Measurements from ENCODE around the gene BABAM2. TPM values are rescaled to one million over a fixed set of nuclear protein-coding genes. Genes with fewer than 3 reads are reported as not detected.
A peak's percentile ranks its signal among the peaks of the same experiment; 100 is the strongest.
"Not testable (repeated sequence)": the region's sequence is repeated elsewhere in the genome, so short reads cannot be mapped to it uniquely, and the experiment has no call there.

BABAM2 gene
- total RNA-seq, 2 donors from 2014 or later, result 32.2 to 33.5 TPM

DNA sequence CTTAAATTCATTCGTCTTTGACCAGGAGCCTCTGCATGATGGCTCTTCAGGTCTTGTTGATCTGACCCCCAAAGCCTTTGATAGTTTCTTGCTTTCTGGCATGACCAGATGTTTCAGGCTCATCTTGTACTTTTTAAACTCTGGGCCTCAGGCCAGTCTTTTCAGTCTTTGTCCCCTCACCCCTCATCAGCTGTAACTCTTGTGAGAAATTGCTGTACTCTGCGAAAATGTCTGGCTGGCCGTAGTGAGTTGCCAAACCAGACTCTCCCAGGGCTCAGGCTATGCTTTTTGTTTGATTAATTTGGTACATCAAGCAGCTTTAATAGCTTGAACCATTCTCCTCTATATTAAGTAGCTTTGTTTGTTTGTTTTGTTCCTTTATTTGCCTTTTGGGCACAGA is 75.9 kb downstream of the BABAM2 start:
- Histone ChIP-seq H3K36me3 (no peaks in the 10 kb centered on the region), H3K27ac (no peak overlapping the region), H3K27me3 (no peaks in the 10 kb centered on the region), H3K9me3 (no peaks in the 10 kb centered on the region), H3K4me1 (no peaks in the 10 kb centered on the region), H3K4me3 (no peak overlapping the region), H3K9ac (ENCODE audit: low read depth in 2 of 2, low read length in 2 of 2) (no peak overlapping the region)
- intact Hi-C loops (cut with DNase I), result no loop called here
- TF ChIP-seq, protein P1, sequence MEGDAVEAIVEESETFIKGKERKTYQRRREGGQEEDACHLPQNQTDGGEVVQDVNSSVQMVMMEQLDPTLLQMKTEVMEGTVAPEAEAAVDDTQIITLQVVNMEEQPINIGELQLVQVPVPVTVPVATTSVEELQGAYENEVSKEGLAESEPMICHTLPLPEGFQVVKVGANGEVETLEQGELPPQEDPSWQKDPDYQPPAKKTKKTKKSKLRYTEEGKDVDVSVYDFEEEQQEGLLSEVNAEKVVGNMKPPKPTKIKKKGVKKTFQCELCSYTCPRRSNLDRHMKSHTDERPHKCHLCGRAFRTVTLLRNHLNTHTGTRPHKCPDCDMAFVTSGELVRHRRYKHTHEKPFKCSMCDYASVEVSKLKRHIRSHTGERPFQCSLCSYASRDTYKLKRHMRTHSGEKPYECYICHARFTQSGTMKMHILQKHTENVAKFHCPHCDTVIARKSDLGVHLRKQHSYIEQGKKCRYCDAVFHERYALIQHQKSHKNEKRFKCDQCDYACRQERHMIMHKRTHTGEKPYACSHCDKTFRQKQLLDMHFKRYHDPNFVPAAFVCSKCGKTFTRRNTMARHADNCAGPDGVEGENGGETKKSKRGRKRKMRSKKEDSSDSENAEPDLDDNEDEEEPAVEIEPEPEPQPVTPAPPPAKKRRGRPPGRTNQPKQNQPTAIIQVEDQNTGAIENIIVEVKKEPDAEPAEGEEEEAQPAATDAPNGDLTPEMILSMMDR (IDR thresholded peaks at IDR 0.05), result no peak
- no peak for DNase-seq

- Histone ChIP-seq H3K36me3 (no peaks in the 10 kb centered on the region), H3K27ac (no peak overlapping the region), H3K27me3 (no peaks in the 10 kb centered on the region), H3K9me3 (no peaks in the 10 kb centered on the region), H3K9ac (ENCODE audit: low read depth in 2 of 2, low read length in 2 of 2) (no peak overlapping the region), H3K4me3 (no peak overlapping the region), H3K4me1 (no peaks in the 10 kb centered on the region)
- intact Hi-C loops (cut with DNase I), result no loop called here
- TF ChIP-seq, protein P1 (IDR thresholded peaks at IDR 0.05), result no peak
- no peak for DNase-seq
These were observed 76.5 kb downstream of the BABAM2 start for GRCh38 chr2:27967076-27967475.

DNA sequence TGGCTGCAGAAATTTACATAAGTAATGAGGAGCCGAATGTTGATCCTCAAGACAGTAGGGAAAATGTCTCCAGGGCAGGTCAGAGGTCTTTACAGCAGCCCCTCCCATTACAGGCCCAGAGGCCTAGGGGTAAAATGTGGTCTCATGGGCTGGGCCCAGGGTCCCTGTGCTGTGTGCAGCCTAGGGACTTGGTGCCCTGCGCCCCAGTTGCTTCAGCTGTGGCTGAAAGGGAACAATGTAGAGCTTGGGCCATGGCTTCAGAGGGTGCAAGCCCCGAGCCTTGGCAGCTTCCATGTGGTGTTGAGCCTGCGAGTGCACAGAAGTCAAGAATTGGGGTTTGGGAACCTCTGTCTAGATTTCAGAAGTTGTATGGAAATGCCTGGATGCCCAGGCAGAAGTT is 77.5 kb downstream of the BABAM2 start:
- H3K9ac ChIP-seq (ENCODE audit: low read depth in 2 of 2, low read length in 2 of 2); intact Hi-C loops (cut with DNase I); H3K27me3 ChIP-seq; H3K4me1 ChIP-seq; H3K9me3 ChIP-seq; H3K27ac ChIP-seq; DNase-seq; H3K4me3 ChIP-seq; H3K36me3 ChIP-seq: not testable (repeated sequence)

DNA sequence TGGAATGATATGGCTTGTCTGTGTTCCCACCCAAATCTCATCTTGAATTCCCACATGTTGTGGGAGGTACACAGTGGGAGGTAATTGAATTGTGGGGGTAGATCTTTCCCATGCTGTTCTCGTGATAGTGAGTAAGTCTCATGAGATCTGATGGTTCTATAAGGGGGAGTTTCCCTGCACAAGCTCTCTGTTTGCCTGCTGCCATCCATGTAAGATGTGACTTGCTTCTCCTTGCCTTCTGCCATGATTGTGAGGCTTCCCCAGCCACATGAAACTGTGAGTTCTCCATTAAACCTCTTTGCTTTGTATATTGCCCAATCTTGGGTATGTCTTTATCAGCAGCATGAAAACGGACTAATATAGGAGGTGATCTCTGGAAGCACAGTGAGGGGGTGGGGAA is 78.4 kb downstream of the BABAM2 start:
- intact Hi-C loops (cut with DNase I); H3K27ac ChIP-seq; H3K9ac ChIP-seq (ENCODE audit: low read depth in 2 of 2, low read length in 2 of 2); H3K4me3 ChIP-seq; H3K4me1 ChIP-seq; H3K36me3 ChIP-seq; H3K9me3 ChIP-seq; H3K27me3 ChIP-seq; DNase-seq: not testable (repeated sequence)

DNA sequence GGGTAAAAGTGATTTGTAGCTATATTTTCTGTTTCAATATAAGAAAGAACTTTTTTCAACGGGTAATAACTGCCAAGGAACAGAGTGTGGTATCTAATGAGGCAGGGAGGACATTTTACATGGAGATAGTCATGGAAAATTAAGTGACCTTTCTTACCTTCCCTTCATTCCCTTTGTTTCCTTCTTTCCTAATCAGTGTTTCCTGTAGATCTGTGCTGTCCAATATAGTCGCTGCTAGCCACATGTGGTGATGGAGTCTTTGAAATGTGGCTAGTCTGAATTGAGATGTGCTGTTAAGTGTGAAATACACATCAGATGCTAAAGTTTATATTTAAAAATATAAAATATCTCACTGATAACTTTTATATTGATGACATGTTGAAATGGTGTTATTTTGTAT is 81.8 kb downstream of the BABAM2 start:
- Histone ChIP-seq H3K36me3 (no peaks in the 10 kb centered on the region), H3K27me3 (no peaks in the 10 kb centered on the region), H3K4me1 (no peaks in the 10 kb centered on the region), H3K9ac (ENCODE audit: low read depth in 2 of 2, low read length in 2 of 2) (no peak overlapping the region), H3K9me3 (no peaks in the 10 kb centered on the region), H3K4me3 (no peak overlapping the region), H3K27ac (no peak overlapping the region)
- intact Hi-C loops (cut with DNase I), result no loop called here
- TF ChIP-seq, protein P1 (IDR thresholded peaks at IDR 0.05), result no peak
- no peak for DNase-seq

DNA sequence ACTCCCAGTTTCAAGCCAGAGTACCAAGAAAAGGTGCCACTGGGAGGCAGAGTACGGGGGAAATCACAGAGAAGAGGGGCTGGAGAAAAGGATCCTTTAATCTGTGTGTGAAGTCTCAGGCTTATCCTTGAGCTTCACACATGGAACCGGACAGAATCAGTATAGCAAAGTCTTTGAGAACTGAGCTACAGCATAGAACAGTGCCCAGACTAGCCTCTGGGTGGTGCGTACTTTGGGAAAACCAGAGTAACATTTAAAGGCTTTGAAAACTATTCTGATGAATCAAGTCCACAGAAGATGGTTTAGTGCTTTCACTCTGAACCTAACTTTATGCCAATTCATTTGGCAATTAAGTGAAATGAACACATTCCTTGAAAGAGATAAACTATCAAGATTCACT is 83.1 kb downstream of the BABAM2 start:
- no peaks in the 10 kb centered on the region for H3K4me1 ChIP-seq
- H3K9ac ChIP-seq (ENCODE audit: low read depth in 2 of 2, low read length in 2 of 2), result no peak overlapping the region
- no peak for DNase-seq
- no peaks in the 10 kb centered on the region for H3K9me3 ChIP-seq
- TF ChIP-seq, protein P1 (IDR thresholded peaks at IDR 0.05), result peak; percentile 13
- H3K4me3 ChIP-seq, result no peak overlapping the region
- no peaks in the 10 kb centered on the region for H3K36me3 ChIP-seq
- intact Hi-C loops (cut with DNase I), result no loop called here
- no peaks in the 10 kb centered on the region for H3K27me3 ChIP-seq
- no peak overlapping the region for H3K27ac ChIP-seq

DNA sequence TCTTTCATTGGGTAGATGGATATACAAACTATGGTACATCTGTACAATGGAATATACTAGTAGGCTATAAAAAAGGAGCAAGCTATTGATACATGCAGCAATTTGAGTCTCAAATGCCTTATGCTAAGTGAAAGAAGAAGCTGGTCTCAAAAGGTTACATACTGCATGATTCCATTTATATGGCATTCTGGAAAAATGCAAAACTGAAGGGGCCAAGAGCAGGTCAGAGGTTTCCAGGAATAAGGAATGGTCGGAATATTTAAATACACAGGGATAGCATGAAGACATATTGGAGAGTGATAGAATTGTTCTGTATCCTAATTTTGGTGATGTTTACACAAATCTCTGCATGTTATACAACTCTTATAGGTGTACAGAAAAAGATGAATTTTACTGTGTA is 85.8 kb downstream of the BABAM2 start:
- Histone ChIP-seq H3K4me3 (no peak overlapping the region), H3K36me3 (no peaks in the 10 kb centered on the region), H3K27me3 (no peaks in the 10 kb centered on the region), H3K27ac (no peak overlapping the region), H3K4me1 (no peaks in the 10 kb centered on the region), H3K9me3 (no peaks in the 10 kb centered on the region), H3K9ac (ENCODE audit: low read depth in 2 of 2, low read length in 2 of 2) (no peak overlapping the region)
- DNase-seq, result no peak
- intact Hi-C loops (cut with DNase I), result no loop called here
- TF ChIP-seq, protein P1 (IDR thresholded peaks at IDR 0.05), result no peak
